ENCODE data around the gene EVC.
A peak's percentile ranks its signal among the peaks of the same experiment; 100 is the strongest.
"Not testable (repeated sequence)": the region's sequence is repeated elsewhere in the genome, so short reads cannot be mapped to it uniquely, and the experiment has no call there.

EVC gene

DNA sequence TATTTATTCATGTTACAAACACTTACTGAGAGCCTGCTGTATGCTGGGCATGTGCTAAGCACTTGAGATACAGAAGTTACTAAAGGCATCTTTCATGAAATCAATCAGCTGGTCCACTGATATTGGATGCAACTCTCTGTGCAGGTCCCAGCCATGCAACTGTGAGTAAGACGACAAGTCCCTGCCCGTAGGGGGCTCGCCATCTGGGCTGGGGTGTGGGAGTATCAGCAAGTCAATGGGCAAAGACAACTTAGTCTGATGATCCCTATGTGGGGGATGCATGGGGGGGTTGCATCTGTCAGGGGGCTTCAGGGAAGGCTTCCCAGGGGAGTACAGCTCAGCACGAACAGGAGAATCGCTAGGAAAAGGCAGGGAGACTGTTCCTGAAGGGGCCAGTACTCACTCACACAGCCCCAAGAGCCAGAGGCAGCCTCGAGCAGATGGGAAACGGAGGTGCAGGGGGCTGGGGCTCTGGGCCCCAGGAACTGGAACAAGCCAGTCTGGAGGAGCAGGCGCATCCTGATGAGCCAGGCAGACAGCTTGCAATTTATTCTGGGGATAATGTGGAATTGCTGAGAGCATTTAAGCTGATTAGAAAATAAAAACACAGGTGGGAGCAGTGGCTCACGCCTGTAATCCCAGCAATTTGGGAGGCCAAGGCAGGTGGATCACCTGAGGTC is 141.7 kb downstream of the EVC start:
- TF ChIP-seq, protein P1, sequence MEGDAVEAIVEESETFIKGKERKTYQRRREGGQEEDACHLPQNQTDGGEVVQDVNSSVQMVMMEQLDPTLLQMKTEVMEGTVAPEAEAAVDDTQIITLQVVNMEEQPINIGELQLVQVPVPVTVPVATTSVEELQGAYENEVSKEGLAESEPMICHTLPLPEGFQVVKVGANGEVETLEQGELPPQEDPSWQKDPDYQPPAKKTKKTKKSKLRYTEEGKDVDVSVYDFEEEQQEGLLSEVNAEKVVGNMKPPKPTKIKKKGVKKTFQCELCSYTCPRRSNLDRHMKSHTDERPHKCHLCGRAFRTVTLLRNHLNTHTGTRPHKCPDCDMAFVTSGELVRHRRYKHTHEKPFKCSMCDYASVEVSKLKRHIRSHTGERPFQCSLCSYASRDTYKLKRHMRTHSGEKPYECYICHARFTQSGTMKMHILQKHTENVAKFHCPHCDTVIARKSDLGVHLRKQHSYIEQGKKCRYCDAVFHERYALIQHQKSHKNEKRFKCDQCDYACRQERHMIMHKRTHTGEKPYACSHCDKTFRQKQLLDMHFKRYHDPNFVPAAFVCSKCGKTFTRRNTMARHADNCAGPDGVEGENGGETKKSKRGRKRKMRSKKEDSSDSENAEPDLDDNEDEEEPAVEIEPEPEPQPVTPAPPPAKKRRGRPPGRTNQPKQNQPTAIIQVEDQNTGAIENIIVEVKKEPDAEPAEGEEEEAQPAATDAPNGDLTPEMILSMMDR (IDR thresholded peaks at IDR 0.05; ENCODE audit: low read length, missing control alignments): no peak
- DNase-seq (ENCODE audit: low read depth): no peak
- H3K4me3 ChIP-seq (replicated peaks; ENCODE audit: low read depth, low read length): no peak overlapping the region

DNA sequence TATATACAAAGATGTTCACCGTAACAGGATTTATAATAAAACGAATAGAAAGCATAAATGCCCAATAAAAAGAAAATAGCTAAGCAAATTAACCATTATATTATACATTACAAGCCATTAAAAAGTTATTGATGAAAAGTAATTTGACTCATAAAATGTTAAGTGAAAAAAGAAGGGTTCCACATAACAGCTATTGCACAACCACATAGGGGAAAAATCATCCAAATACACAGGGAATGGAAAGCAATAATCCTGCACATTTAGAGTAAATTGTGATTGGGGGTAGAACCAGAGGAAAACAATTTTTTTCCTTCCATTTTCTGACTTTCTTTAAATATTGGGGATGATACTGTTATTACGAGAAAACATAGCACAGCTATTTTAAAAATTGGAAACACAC is 143.9 kb downstream of the EVC start:
- TF ChIP-seq, protein P1 (IDR thresholded peaks at IDR 0.05; ENCODE audit: low read length, missing control alignments): no peak
- DNase-seq (ENCODE audit: low read depth): no peak
- no peak overlapping the region for H3K4me3 ChIP-seq (replicated peaks; ENCODE audit: low read depth, low read length)

DNA sequence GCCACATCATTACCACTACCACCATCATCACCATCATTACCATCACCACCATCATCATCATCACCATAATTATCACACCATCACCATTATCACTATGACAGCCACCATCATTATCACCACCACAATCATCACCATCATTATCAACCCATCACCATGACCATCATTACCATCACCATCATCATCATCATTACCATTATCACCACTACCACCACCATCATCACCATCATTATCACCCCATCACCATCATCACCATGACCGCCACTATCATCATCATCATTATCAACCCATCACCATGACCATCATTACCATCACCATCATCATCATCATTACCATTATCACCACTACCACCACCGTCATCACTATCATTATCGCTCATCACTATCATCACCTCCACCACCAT is 145.4 kb downstream of the EVC start:
- not testable (repeated sequence) for H3K4me3 ChIP-seq (replicated peaks; ENCODE audit: low read depth, low read length); DNase-seq (ENCODE audit: low read depth)

DNA sequence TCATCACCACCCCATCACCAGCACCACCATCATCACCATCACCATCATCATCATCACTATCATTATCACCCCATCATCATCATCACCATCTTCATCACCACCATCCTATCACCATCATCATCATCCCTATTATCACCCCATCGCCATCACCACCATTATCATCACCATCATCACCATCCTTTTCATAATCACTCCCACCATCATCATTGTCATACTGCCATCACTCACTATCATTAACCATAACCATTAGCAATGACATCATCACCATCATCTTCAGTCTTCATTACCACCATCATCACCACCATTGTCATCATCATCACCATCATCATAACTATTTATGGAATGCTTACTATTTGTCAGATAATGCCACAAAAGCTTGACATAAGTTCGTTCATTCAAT is 146.2 kb downstream of the EVC start:
- TF ChIP-seq, protein P1 (IDR thresholded peaks at IDR 0.05; ENCODE audit: low read length, missing control alignments): no peak
- no peak overlapping the region for H3K4me3 ChIP-seq (replicated peaks; ENCODE audit: low read depth, low read length)
- no peak for DNase-seq (ENCODE audit: low read depth)

DNA sequence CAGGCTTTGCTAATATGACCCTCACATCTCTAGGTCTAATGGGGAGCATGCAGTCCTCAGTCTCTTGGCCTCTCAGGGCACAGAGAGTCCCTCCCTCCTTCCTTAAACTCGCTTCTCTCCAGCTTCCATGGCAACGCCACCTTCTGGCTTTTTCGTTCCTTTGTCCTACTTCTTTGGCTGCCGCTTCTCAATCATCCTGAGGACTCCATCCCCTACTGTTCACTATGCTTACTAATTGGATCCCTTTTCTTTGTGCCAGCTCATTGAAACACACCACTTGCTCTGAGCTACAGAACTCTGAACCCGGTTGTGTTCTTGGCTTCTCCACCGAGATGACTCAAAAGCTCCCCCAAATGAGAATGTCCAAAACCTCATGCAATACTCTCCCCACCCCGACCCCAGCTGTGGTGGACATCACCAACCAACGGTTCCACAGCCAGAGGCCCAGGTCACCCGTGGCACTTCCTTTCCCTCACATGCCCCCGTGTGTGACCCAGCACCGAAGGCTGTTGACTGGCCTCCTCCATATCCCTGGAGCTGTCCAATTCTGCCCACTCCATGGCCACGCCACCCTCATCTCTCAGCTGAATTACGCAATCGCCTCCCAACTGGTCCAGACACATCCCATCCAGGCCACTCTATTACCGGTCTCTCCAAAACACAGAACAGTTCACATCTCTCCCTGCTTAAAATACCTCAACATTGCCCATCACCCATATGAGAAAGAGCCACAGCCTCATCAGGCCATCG is 147.2 kb downstream of the EVC start:
- TF ChIP-seq, protein P1 (IDR thresholded peaks at IDR 0.05; ENCODE audit: low read length, missing control alignments): no peak
- DNase-seq (ENCODE audit: low read depth): no peak
- H3K4me3 ChIP-seq (replicated peaks; ENCODE audit: low read depth, low read length): no peak overlapping the region

DNA sequence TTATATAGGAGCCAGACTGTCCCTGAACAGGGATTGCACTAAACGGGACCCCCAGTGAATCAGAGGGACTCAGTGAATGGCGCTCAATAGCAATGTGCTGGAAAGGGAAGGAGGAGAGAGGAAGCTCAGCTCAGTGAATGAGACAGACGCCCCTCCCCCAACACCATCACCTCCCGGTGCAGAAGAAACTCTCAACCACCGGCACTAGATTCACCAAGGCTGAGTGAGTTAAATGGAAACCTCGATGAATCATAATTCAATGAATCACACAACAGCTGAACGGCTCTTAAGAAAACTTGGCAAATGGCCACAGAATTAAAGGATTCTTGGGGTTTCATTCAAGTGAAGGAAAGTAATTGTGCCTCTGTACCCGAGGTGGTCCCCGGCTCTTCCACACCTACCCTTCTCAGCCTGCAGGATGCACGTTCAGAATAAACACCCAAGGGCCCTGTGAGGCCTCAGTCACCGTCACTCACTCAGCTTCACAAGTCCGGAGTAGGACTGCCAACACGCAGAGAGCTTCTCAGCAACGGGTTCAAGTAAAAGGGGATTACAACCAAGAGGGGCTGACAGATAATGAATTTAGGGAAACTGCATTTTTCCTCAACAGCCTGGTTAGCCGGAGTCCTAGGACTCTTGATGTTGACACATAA is 152.6 kb downstream of the EVC start:
- TF ChIP-seq, protein P1 (IDR thresholded peaks at IDR 0.05; ENCODE audit: low read length, missing control alignments): no peak
- no peak overlapping the region for H3K4me3 ChIP-seq (replicated peaks; ENCODE audit: low read depth, low read length)
- peak; percentile 84 for DNase-seq (ENCODE audit: low read depth)

Measured in fibroblast of pulmonary artery (primary cell).